Keratinocyte (primary cell): ENCODE data around the gene CMC1.

ENCODE experiments used
- CTCF ChIP-seq, 3 experiments: IDR thresholded peaks in 1 of 3; conservative IDR thresholded peaks in 1 of 3; optimal IDR thresholded peaks in 1 of 3; 2 replicates in 2 of 3; 3 replicates in 1 of 3; pipeline versions ENCODE3 to v1.5.1; 2011; ENCODE audit warnings: low read length in 3 of 3, mild to moderate bottlenecking in 3 of 3, moderate library complexity in 2 of 3, control low read depth in 1 of 3, inconsistent platforms in 1 of 3; ENCODE audit not compliant: insufficient read depth in 2 of 3; ENCODE audit errors: extremely low read depth in 1 of 3
- EZH2 ChIP-seq: IDR thresholded peaks from one replicate; pipeline ENCODE4 v1.6.1; 2012; ENCODE audit warnings: inconsistent platforms, mild to moderate bottlenecking, low read length, moderate library complexity

GRCh38 chr3:28253040-28253715, 11.8 kb downstream of the CMC1 start:
- TF ChIP-seq CTCF (optimal IDR thresholded peaks at IDR 0.05 in 1 of 3, IDR thresholded peaks at IDR 0.05 in 1 of 3, conservative IDR thresholded peaks at IDR 0.05 in 1 of 3; ENCODE audit: extremely low read depth in 1 of 3, insufficient read depth in 2 of 3, low read length in 3 of 3) (no peak), EZH2 (no peak)
